GM12872 (cell line): Measurements from ENCODE around the gene LIN7B.

Experiments used
- CTCF ChIP-seq: IDR thresholded peaks from 3 replicates; pipeline ENCODE4 v1.5.1; 2011; ENCODE audit warnings: low read depth, mild to moderate bottlenecking, low read length, moderate library complexity; ENCODE audit not compliant: insufficient read depth

The LIN7B gene

GRCh38 chr19:49117677-49118564 is 3.8 kb downstream of the LIN7B start:
- TF ChIP-seq CTCF, result no peak

- TF ChIP-seq CTCF, result peak; percentile 33
Measured at GRCh38 chr19:49118565-49119410, 4.6 kb downstream of the LIN7B start, which contains the start of gene C19orf73. Gene C19orf73 (minus strand): TSS chr19:49119143. CDS start chr19:49119022, 121 bp downstream.

- no peak for TF ChIP-seq CTCF
Measured at GRCh38 chr19:49119411-49120324, 5.5 kb downstream of the LIN7B start, which contains the start of gene PPFIA3. Gene PPFIA3 (plus strand): TSS chr19:49119544. CDS start chr19:49127874, 8,330 bp downstream.

- TF ChIP-seq CTCF, result no peak
Measured at GRCh38 chr19:49120325-49120683, 6.1 kb downstream of the LIN7B start.

GRCh38 chr19:49120868-49121267 is 6.7 kb downstream of the LIN7B start:
- no peak for TF ChIP-seq CTCF

GRCh38 chr19:49125025-49125731 is 11.0 kb downstream of the LIN7B start:
- no peak for TF ChIP-seq CTCF
